GM12892 (cell line): ENCODE results near the gene DCUN1D2.
A peak's percentile ranks its signal among the peaks of the same experiment; 100 is the strongest.
"Not testable (repeated sequence)": the region's sequence is repeated elsewhere in the genome, so short reads cannot be mapped to it uniquely, and the experiment has no call there.

Experiments
- DNase-seq: peaks from one replicate; pipeline ENCODE4 v3.0.0; 2011; ENCODE audit not compliant: insufficient read length
- FAIRE-seq: peaks from 2 replicates; lab custom pipeline; 2011; peaks lifted over from hg19 to GRCh38; lab: Jason Lieb, UNC
- POLR2A ChIP-seq: IDR thresholded peaks from 2 replicates; pipeline ENCODE4 v1.6.1; 2011; ENCODE audit warnings: low read depth, low read length, control low read depth
- POLR2AphosphoS5 ChIP-seq: IDR thresholded peaks from 2 replicates; pipeline ENCODE4 v1.6.1; 2011; ENCODE audit warnings: low read depth, low read length, control low read depth
- TAF1 ChIP-seq: IDR thresholded peaks from 2 replicates; pipeline ENCODE4 v1.6.1; 2011; ENCODE audit warnings: low read depth, mild to moderate bottlenecking, control low read depth, low read length, borderline replicate concordance

DCUN1D2 gene

DNA sequence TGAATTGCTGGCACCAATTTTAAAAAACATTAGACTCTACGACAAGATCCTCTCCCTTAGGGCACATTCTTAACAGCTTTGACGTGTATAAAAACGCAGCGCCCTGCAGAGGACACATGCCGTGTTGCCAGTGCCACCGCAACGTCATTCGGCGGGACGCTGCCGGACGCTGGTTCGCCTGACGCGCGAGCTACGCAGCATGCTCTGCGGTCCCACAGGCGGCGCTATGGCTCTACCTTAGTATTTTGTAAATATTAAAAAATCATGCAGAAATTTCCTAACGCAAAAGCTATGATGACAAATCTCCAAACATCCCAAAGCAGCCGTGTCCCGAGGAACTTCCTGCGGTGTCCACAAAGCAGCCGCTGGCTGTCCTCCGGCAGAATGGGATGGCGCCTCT lies 33.0 kb downstream of the DCUN1D2 start:
- TF ChIP-seq TAF1: no peak
- no peak for TF ChIP-seq POLR2A
- no peak for TF ChIP-seq POLR2AphosphoS5
- no peak for DNase-seq
- FAIRE-seq: no peak

- TF ChIP-seq POLR2AphosphoS5: no peak
- TF ChIP-seq TAF1: no peak
- no peak for TF ChIP-seq POLR2A
- no peak for FAIRE-seq
- no peak for DNase-seq
These were observed 34.3 kb downstream of the DCUN1D2 start for GRCh38 chr13:113456116-113456702.

- DNase-seq (no peak), FAIRE-seq (no peak)
- TF ChIP-seq POLR2A (no peak), POLR2AphosphoS5 (no peak), TAF1 (no peak)
These were observed 35.1 kb downstream of the DCUN1D2 start for GRCh38 chr13:113455384-113455783.

DNA sequence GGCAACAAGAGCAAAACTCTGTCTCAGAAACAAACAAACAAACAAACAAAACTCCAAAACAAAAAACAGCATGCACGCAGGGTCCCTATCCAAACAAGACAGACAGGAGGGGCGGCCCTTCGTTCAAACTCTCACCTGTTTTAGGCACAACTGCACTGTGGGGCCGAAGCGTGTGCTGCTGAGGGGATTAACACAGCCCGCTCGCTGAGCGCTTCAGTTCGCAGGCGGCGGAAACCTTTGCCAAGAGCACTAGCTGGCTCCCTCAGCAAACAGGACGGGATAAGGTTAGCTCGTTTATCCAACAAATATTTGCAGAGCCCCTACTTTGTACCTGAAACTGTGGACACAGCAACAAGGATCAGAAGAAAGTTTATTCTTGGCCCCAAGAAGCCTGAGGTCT lies 35.6 kb downstream of the DCUN1D2 start:
- no peak for DNase-seq
- FAIRE-seq: no peak
- TF ChIP-seq TAF1: no peak
- TF ChIP-seq POLR2A: no peak
- TF ChIP-seq POLR2AphosphoS5: no peak

GRCh38 chr13:113452942-113453901 lies 37.3 kb downstream of the DCUN1D2 start, which contains the start of gene ADPRHL1:
Gene ADPRHL1 (minus strand): TSS chr13:113453488. CDS start chr13:113453437, 51 bp downstream.
- no peak for DNase-seq

DNA sequence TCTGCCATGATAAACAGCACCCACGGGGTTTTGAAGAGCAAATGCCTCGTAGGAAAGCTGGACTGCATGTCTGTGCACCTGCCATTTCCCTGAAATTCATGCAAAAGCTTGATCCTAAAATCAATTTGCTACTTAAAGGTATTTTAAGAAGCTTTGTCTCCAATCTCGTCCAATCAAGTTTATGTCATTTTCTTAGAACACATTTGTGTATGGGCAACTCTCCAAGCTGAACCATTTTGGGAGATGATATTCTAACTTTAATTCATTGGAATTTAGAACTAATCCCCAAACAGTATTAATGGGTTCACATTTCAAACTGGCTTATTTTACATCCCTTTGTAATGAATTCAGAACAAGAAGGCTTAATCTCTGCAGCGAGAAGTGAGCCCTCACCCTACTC lies 38.0 kb downstream of the DCUN1D2 start:
- FAIRE-seq: no peak
- no peak for TF ChIP-seq POLR2AphosphoS5
- no peak for TF ChIP-seq POLR2A
- no peak for TF ChIP-seq TAF1

More at GRCh38 chr13:113452942-113453901, 37.3 kb downstream of the DCUN1D2 start, which contains the start of gene ADPRHL1:
- TF ChIP-seq POLR2AphosphoS5 (no peak), POLR2A (no peak), TAF1 (no peak)
- FAIRE-seq: no peak

DNA sequence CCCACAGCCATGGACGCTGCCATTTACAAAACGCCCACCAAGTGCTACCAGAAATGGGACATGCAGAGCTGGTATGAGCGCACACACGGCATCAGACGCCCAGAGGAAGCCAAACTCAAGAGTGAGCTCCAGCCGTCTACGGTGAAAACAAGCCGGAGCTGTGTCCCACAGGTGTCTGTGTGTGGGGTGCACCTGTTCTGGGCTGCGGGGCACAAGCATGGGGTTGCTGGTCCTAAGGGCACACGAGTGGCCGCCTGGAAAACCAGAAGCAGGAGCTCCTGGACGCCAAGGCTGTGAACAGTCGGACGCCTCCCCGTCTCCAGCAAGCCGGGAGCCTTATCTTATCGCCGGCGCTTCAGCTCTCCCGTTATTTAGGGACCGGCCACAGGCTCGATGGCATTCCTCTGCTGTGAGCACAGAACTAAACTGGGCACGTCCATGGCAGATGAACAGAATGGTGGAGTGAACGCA lies 38.5 kb downstream of the DCUN1D2 start:
- no peak for FAIRE-seq
- TF ChIP-seq POLR2AphosphoS5: no peak
- no peak for TF ChIP-seq TAF1
- no peak for TF ChIP-seq POLR2A
- no peak for DNase-seq

More for the DNA sequence above, 38.0 kb downstream of the DCUN1D2 start:
- DNase-seq: no peak

GRCh38 chr13:113450861-113451620 lies 39.5 kb downstream of the DCUN1D2 start:
- not testable (repeated sequence) for DNase-seq, FAIRE-seq

DNA sequence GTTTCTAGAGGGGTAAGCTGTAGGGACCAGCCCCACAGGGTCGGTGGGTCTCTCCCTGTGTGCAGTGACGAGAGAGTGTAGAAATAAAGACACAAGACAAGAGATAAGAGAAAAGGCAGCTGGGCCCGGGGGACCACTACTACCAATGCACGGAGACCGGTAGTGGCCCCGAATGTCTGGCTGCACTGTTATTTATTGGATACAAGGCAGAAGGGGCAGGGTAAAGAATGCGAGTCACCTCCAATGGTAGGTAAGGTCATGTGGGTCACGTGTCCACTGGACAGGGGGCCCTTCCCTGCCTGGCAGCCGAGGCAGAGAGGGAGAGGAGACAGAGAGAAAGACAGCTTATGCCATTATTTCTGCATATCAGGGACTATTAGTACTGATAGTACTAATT lies 40.2 kb downstream of the DCUN1D2 start:
- not testable (repeated sequence) for DNase-seq, FAIRE-seq

DNA sequence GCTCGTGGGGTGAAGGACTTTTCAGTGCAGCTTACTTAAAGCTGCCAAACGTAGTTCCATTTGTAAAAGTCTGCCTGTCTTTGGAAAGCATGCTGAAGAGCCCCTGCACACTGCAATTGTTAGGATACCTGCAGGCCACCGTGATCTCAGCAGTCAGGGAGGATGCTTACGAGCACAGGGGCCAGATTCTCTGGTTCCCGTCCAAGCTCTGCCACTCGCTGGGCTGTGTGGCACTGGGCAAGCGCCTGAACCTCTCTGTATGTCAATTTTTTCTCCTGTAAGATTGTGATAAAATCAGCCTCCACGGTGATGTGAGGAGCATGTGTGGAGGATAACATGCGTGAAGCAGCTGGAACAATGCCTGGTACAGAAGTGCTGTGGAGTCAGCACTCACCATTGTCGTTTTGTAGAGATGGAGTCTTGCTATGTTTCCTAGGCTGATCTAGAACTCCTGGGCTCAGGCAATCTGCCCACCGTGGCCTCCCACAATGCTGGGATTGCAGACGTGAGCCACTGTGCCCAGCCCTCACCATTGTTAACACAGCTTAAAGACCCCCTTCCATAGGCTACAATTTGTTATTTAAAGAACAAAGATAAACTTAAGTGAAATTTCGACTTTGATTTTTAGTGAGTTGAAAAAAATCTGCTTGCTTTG lies 40.7 kb downstream of the DCUN1D2 start:
- DNase-seq (no peak), FAIRE-seq (peak; percentile 56)
- TF ChIP-seq POLR2A: no peak; the same call in 1 of the 2 replicates
- no peak for TF ChIP-seq TAF1
- TF ChIP-seq POLR2AphosphoS5: no peak
